ACHN (cell line): ENCODE data around the gene FAM83G.

Experiments used
- DNase-seq: peaks from one replicate; pipeline ENCODE4 v3.0.0-alpha.2; 2015
- in situ Hi-C: cut with HindIII; loops from 2 replicates; pipeline ENCODE4 v1.10.0; 2017; ENCODE audit warnings: low sequenced_read_pairs, low pct_ligation_motif_present, low pct_unique_long_range_greater_than_20kb

Gene FAM83G

GRCh38 chr17:18994631-18995030 is 9.9 kb downstream of the FAM83G start:
- no peak for DNase-seq
- in situ Hi-C loops: no loop called here

DNA sequence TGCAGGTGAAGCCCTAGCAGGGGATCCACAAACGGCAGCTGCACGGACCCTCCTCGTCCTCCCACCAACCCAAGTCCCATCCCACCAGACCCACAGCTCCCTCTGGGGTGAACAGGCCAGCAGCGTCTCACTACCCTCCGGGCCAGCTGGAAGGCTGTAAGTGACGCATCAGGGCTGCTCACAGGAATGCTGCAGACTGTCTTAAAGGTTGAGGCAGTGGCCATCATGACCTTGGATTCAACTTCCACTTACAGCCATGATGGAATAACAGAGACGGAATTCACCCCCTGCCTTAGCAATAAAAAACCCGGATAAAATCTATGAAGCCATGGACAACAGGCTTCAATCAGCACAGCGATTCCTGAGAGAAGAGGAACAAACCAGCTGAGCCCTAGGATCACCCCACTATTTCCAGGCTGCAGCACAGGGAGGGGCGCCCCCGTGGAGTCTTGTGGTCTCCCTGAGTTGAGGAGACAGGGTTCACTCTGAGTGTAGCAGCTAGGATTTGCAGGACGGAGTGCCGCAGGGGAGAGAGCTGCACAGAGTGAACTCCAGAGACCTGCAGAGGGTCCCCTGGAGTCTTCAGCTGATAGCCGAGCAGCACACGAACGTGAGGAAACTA is 10.5 kb downstream of the FAM83G start:
- no peak for DNase-seq
- in situ Hi-C loops: no loop called here

DNA sequence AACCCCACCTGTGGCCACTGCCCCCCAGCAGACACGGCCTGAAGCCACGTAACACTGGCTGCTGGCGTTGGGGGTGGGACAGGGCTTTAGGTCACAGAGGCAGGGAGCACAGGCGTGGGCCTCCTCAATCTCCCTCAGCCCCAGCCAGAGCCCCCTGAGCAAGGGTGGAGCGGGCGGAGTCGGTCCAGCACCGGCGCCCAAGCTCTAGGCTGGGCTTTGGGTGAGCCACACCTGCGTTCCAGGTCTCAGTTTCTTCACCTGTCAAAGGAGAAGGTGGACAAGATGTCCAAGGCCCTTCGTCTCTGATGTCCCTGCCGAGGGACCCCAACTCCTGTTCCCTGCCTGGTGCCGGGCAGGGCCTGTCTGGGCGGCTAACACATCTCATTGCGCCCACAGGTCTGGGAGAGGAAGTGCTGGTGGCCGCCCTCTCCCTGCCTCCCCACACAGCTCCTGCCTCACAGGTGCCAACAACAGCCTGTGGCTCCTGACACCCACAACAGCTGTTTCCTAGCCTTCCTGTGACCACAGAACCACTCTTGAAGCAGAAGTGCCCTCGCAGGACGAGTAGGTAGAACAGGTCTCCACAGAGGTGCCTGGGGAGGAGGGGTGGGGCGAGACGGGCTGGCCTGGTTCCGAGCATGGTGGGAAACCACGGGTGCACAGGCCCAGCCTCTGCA is 12.0 kb downstream of the FAM83G start:
- no peak for DNase-seq
- in situ Hi-C loops: no loop called here

DNA sequence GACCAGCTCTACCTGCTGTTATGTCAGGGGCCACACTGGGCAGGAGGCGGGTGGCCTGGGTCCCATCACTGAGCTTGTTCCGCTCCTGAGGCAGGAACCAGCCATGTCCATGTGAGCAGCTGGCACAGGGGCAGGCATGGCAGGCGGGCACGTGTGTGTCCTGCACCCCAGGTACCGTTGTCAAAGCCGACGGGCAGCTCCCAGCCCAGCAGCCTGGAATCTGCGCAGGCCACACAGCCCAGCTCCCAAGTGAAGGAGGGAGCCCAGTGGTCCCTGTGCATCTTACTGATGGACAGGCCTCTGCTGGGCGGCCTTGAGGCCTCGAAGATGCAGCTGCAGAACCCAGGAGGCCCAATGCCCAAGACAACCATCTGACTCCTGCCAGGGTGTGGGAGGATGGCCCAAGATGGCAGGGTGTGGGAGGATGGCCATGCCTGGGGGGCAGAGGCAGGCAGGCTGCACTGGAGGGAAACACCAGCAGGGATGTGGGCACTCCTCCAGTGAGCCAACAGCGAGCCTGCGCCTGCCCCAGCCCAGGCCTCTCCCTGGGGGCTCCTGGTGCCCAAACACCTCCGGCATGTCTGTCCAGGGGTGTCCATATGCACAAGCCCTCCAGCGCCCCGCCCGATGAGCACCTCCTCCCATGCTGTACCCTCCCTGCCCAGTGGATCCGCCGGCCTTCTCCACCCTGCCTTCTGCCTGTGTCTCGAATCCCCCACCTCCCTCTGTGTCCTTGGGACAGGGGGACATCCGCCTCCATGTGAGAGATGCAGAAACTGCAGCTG is 12.8 kb downstream of the FAM83G start:
- in situ Hi-C loops: no loop called here
- no peak for DNase-seq

DNA sequence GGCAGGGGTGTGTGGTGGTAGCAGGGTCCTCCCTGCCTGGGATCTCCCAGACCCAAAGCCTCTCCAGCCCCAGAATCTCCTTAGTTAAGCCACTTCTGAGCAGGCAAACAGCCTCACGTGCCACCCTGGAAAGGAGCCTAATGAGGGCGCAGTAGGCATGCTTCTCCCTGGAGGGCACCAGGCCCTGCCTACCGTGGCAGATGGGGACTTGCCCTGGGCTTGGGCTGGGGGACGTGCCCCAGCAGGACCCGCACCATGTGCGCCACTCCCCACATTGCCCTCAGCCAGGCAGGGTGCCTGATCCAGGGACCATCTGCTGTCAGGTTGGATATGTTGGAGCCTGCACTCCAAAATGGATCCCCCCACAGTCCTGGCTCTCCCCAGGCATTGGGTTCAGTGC is 14.2 kb downstream of the FAM83G start:
- DNase-seq: no peak
- in situ Hi-C loops: no loop called here

DNA sequence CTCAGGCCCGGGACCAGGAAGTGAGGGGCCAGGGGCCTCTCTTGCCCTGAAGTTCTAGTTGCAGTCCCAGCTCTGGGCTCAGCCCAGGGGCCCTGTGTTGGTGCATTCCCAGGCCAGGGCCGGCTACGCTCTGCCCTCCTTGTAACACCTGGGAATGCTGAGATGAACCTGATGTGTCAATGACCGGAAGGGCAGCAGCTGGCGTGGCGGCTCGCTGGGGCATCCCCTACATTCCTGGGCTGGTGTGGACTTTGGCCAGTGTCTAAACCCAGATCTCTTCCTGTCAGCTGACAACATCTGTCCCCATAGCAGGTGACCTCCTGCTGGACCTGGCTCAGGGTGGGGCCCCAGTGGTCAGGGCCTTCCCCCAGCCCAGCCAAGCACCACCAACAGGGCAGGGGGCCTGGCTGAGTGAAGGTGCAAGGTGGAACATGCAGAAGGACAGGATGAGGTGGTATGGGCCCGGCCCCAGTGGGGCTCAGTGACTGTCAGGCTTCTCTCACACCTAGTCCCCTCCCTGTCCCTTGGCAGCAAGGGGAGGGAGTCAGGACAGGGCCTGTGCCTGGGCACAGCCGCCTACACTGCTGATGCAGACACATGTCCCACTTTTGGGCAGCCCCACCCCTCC is 15.9 kb downstream of the FAM83G start:
- no peak for DNase-seq
- in situ Hi-C loops: no loop called here

DNA sequence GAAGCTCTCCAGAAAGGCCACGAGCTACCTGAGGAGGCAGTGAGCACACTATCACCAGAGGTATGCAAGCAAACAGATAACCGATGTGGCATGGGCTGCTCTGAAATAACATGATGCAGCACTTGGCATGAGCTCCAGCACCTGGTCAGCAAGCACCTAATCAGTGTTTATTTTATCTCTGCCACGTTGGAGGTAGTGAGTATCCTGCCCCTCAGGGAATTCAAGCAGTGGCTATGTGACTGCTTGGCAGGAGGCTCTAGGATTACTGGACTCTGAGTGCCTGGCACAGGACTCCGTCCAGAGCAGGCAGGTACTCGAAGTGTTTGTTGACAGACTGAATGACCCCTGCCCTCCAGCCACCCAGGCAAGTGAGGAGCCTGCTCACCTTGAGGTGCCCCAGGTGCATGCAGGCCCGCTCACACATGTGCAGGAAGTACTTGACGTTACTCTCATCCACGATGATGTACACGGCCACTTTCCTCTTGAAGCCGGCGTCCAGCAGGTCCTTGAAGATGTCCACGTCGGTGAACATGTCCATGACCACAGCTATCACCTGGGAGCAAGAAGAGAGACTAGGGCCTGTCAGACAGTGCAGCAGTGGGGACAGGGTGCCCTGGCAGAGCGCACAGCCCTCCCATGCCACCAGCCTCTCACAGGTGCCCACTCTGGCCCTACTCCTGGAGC is 16.6 kb downstream of the FAM83G start:
- DNase-seq: no peak
- in situ Hi-C loops: no loop called here

DNA sequence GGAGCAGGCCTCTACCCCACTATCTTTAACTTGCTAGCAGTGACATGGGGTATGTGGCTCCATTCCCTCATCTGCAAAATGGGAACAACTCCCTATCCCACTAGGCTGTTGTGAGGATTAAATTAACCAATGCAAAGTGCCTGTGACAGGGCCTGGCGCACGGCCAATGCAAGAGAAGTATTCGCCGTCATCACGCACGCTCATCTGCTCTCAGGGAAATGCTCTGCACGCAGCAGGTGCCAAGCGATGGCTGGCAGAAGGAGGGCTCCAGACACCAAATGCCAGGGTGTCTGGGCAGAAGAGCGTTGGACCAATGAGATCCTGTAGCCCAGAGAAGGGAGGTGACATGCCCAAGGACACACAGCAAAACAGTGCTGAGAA is 17.3 kb downstream of the FAM83G start:
- in situ Hi-C loops: no loop called here
- DNase-seq: no peak

- in situ Hi-C loops: no loop called here
- DNase-seq: no peak
Measured at GRCh38 chr17:18986541-18987229, 17.9 kb downstream of the FAM83G start.

DNA sequence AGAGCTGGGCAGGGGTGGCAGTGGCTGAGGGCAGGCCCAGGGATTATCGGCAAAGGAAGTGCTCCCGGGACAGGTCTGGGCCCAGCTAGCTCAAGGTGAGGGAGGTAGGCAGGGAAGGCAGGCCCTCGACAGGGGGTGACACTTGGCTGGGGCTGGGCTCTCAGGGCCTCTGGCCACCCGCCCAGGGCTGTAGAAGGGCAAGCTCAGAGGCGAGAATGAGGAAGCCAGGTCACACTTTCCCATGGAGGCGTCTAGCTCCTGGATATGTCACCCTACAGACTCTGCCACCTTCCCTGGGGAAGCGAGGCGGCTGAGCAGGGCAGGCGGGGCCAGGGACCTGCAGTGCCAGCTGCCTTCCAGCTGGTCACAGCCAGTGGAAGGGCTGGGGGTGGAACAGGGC is 19.1 kb downstream of the FAM83G start:
- DNase-seq: no peak
- in situ Hi-C loops: no loop called here

DNA sequence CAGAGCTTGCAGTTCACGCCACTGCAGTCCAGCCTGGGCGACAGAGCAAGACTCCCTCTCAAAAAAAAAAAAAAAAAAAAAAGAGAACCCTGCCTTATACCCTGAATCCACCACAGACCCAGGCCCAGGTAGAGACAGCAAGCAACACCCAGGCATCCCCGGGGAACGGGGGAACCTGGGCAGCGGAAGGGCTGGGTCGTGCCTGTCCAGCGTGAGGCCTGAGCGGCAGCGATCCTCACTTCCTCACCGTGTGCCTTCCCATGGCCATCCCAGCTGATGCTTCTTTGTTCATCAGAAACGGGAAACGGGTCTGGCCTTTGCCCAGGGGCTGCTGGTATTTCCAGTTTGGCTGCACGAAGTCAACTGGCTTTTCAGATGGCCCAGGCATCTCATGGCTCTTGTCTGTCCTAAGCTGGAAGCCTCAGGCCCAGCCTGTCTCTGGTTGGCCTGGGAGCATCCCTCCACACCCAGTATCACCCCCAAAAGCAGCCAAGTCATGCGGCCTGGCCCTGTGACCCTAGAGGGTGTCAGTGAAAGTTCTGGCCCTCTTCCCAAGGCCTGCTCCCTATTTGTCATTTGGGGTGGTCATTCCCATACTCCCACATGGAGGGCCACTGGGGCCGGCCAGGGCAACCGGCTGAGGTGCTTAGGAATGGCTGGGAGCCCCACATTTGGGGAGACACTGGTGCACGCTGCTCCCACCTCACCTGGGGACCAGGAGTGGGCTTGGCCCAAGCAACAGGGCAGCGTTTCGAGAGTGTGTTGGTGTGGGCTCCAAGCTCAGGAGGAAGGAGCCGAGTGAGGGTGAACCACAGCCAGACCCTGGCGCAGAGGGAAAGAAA is 20.1 kb downstream of the FAM83G start:
- in situ Hi-C loops: no loop called here
- DNase-seq: no peak

DNA sequence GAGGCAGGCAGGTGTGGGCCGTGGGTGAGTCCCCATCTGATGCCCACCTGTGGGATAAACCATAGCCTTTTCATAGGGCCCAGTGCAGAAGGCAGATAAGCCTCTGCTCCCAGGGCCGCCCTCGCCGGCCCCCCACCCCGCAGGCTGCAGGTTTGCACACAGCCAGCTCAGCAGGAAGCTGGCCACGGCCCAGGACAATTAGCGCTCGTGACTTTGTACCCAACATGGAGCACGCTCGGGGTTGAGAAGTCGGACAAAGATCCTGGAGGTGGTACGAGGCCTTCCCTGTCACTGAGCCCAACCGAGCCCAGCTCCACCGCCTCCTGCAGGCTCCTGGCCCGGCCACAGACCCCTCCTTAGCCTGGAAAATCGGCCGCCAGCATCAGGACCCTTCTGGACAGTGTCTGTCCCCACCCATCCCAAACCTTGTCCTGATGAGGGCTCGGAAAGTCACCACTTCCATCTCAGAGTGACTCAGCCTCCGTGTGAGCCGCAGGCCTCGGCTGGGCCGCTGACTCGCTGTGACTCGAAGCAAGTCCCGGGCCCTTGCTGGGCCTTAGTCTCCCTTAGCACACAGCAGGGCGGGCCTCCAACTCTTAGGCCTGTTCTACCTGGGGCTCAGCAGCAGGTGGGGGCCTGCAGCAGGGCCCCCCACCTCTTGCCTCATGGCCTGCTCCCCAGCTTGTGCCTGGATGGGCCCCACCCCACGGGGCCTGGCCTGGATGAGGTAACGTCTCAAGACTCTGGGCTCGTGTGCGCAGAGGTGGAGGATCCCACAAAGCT is 22.7 kb downstream of the FAM83G start:
- DNase-seq: peak; percentile 80
- in situ Hi-C loops: no loop called here

DNA sequence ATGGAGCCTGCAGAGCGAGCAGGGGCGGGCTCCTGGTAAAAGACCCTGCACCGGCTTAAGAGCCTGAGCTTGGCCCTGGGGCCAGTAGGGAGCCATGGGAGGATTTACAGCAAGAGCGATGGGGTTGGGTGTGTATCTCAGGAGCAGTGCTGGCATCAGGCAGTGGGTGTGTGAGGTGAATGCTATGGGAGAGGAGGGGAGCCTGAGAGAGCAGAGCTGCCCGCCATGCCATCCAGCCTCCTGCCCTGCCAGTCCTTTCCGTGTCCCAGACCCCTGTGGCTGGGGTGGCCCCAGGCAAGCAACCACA is 23.3 kb downstream of the FAM83G start:
- in situ Hi-C loops: no loop called here

DNA sequence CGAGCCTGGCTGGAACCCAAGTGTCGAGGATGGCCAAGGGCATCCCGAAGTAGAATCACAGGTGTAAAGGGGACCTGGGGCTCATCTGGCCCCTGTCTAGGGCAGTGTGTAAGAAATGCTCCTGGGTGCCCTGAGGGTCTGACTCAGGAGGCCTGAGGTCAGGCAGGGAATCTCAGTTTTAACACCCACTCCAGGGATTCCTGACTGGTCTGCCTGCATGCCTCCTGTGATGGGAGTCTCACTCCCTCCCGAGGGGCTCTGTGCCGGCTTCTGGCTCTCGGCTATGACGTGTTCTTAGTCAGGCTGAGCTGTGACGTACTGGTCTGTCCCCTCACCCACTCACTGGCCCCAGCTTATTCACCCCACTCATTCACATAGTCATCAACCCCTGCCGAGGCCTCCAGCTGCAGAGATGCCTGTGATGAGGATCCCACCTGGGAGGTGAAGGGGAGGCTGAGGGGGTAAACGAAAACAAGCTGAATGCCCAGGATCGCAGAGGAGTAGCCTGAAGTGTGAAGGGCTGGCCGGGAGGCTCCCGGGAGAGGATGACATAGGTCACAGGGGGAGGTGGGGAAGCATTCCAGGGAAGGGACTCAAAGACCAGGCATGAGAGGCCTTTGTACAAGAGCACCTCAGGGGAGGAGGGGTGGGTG is 23.8 kb downstream of the FAM83G start:
- in situ Hi-C loops: no loop called here
- DNase-seq: no peak

More for the DNA sequence above, 23.3 kb downstream of the FAM83G start:
- DNase-seq: no peak

GRCh38 chr17:18978655-18979054 is 25.9 kb downstream of the FAM83G start:
- no peak for DNase-seq
- in situ Hi-C loops: no loop called here

DNA sequence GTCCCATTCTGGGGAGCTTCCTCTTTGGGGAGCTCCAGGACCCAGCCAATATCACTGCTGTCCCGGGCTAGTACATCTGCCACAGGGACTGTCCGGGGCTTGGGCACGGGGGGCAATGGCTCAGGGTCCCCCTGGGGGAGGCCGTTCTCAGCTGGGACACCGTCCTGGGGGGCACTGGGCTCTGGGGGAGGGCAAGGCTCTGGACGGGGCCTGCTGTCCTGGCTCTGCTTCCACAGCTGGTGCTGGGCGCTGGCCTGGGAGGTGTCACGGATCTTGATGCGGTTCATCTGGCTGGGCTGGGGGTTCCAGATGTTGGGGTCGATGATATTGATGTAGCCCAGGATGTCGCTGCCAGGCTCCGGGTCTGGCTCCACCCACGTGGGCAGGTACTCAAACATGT is 26.5 kb downstream of the FAM83G start:
- DNase-seq: no peak
- in situ Hi-C loops: no loop called here

DNA sequence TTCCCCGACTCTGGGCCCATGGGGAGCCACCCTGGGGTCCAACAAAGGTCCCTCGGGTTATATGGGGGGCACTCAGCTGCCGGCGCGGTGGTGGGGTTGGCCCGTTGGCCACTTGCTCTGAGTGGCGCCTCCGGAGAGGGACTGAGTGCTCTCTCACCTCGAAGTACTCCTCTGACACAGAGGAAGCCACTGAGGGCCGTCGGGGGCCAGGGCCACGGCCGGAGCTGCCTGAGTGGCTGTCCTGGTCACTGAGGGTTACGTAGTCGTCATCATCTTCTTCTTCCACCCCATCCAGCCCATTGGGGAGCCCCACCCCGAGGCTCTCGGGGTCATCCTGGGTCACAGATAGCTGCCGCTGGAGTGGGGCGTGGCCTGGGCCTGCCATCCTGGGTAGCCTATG is 26.9 kb downstream of the FAM83G start:
- in situ Hi-C loops: no loop called here
- DNase-seq: no peak
